ENCODE data around the gene LLGL2.

The LLGL2 gene

DNA sequence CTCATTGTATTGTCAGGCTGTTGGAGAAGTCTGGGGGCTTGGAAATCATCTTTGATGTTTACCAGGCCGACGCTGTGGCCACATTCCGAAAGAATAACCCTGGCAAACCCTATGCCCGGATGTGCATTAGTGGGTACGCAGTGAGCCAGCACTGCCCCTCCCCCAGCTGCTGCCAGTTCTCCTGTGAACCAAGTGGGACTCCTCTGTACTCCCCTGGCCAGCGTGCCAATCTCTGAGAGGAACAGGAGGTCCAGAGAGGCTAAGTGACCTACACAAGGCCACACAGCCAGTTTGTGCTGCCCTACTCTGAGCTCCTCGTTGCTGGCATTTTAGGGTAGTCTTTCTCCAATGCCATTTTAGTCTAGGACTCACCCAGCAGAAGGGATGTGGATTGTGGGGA is 1.9 kb upstream of the LLGL2 start:
- DNase-seq = no peak

- no peak for DNase-seq
These were observed 1.1 kb upstream of the LLGL2 start for GRCh38 chr17:75524269-75524969.

GRCh38 chr17:75525806-75526554 is 483 bp downstream of the LLGL2 start:
- DNase-seq = no peak

DNA sequence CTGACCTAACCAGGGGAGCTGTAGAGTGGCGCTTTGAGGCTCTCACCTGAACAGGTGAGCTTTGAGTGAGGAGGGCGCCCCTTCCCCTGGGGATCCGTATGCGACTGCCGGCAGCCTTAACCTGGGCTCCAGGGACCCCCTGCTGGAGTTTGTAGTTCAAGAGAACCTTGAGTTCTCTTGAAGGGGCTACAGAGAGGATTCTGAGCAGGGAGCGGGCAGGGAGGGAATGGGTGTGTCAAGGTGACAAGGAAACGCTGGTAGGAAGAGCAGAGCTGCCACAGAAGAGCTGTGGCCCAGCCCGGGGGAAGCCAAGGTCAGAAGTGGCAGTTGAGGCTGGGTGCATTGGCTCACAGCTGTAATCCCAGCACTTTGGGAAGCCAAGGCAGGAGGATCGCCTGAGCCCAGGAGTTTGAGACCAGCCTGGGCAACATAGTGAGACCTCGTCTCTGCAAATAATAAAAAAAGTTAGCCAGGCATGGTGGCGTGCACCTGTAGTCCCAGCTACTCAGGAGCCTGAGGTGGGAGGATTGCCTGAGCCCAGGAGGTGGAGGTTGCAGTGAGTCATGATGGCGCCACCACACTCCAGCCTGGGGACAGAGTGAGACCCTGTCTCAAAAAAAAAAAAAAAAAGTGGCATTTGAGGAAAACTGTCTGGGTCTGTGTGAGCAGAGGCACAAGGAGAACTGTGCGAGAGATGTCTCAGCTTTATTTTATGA is 1.2 kb downstream of the LLGL2 start:
- DNase-seq = no peak

- no peak for DNase-seq
These were observed 5.6 kb downstream of the LLGL2 start for GRCh38 chr17:75530837-75531720.

GRCh38 chr17:75531721-75532072 is 6.2 kb downstream of the LLGL2 start:
- no peak for DNase-seq

DNA sequence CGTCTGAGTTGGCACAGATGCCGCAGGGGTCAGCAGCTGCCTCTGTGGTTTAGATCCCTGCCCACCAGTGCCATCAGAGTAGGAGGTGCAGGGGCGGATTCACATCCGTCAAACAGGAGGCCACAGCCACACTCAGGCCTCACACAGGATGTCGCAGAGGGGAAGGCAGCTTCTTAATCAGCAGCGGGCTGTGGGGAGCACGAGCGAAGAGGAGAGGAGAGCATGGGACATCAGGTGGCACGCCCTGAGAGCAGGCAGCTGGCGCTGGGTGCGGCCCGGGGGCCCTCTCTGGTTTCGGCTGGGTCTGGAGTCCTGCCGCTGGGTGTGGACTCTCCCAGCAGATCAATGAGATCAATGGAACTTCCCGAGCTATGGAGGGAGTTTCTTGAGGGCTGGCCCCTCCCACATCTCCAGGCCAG is 9.6 kb downstream of the LLGL2 start:
- no peak for DNase-seq

GRCh38 chr17:75535871-75536270 is 10.4 kb downstream of the LLGL2 start:
- DNase-seq = no peak

DNA sequence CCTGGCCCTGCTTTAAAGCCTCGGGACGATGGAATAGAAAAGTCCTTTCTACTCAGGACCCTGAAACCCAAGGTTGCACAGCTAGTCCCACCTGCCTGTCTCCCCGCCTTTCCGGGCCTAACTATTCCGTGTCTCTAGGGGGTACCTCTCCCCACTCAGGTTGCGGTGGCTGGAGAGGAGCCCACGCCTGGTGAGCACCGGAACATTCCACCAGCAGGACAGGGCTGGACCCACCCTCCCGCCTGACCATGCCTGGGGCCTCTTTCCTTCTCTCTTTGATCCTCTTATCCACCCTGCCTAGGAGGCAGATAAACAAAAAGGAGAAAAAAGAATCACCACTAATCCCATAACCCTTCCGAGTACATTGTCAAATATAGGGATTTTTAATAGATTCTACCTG is 10.9 kb downstream of the LLGL2 start:
- DNase-seq = no peak

- no peak for DNase-seq
These were observed 14.7 kb downstream of the LLGL2 start for GRCh38 chr17:75539967-75540729.

- no peak for DNase-seq
These were observed 15.5 kb downstream of the LLGL2 start for GRCh38 chr17:75540923-75541503.

DNA sequence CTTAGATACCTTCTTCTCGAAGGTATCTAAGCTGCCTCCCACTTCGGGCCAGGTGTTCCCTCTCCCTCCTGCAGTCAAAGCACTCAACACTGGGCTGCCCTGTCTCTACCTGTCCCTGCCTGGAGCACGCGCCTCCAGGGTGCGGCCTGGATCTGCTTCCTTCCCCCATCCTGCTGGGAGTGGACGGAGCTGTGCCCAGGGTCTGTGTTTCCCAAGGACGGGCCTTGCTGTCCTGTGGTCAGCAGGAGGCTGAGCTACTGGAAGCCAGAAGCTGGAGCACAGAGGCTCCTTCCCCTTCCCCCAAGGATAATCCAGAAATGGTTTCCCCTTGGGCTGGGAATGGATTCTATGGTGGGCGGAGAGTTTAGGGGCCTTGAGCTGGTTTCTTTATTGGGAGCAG is 16.7 kb downstream of the LLGL2 start:
- no peak for DNase-seq

- DNase-seq = no peak
These were observed 17.3 kb downstream of the LLGL2 start for GRCh38 chr17:75542728-75543336.

DNA sequence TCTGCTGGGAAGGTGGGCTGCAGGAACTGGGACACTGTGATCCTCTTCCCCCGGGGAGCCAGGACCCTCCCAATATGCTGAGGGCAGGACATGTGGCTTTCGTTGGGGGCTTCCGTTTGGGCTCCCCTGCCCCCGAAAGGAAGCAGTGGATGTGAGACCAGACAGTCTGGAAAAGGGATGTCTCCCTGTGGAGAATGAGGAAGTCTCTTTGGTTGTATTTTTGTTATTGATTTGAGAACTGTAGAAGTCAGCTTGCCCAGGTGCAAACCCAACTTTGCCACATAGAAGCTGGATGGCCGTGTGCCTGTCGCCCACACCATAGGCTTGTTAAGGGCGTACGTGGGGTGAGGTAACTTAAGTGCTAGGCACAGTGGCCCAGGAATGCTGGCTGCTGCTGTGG is 18.8 kb downstream of the LLGL2 start:
- no peak for DNase-seq

GRCh38 chr17:75546181-75546580 is 20.7 kb downstream of the LLGL2 start:
- no peak for DNase-seq

DNA sequence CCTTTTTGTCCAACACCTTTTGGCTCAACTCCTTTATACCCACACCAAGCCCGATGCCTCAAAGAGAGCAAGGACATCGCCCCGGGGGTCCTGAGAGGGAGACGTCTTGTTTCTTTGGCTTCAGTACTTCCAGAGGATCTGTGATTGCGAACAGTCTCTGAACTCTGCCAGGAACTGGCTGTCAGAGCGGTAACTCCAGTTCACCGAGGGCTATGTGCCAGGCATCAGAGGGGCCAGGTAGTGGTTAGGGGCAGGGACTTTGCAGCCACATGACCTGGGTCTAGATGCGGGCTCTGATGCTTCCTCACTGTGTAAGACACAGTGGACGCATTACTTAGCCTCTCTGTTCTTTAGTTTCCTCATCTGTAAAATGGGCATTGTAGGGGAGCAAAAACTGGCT is 21.6 kb downstream of the LLGL2 start:
- DNase-seq = no peak

DNA sequence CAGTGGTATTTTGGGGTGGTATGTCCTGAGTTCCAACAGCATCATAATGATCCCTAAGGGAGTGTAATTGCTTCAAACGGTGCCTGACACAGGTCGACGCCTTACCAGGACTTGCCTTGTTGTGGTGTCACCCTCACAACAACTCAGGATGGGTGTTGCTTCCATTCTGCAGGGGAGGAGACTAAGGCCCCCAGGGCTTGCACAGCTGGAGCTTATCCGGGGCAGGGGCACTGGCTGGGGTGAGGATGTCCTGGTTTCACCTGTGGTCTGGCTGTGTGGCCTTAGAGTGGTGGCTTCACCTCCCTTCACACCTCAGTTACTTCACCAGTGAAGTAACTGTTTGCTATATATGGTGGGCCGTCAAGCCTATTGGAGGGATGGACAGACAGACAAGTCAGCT is 23.3 kb downstream of the LLGL2 start:
- no peak for DNase-seq

- DNase-seq = no peak
These were observed 24.0 kb downstream of the LLGL2 start for GRCh38 chr17:75549246-75550138.

GRCh38 chr17:75550139-75550465 is 24.6 kb downstream of the LLGL2 start:
- DNase-seq = no peak

DNA sequence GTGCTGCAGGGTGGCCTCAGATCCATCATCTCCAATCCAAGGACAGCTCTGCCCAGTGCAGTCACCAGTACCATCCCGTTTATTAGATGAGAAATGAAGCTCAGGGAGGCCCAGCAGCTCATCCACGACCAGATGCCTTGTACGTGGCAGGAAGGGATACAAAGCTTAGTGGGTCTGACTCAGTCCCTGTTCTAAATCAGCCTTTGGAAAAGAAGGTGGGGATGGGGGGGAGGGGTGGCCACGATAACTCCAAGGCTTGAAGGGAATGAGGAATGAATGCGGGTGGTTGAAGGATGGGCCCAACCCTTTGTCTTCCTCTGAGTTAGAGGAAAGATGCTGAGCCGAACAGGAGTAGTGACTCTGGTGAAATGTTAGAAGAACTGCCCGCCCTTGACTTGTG is 25.8 kb downstream of the LLGL2 start:
- DNase-seq = no peak

Data from NCI-H524 treated with DMSO at 0.1 percent for 48 hours (cell line).